Vagina (tissue), 2 donors: Measurements from ENCODE around the gene TNS3.

Source experiments
- CTCF ChIP-seq, 3 experiments: fragments of 450-650 bp in 2 of 3; fragments of 200-600 bp in 1 of 3; sonication (generic) in 1 of 3; IDR thresholded peaks; one replicate each; pipeline ENCODE4 v1.5.1; 2017 to 2019; ENCODE audit warnings: antibody characterized with exemption in 3 of 3, mild to moderate bottlenecking in 2 of 3, moderate library complexity in 2 of 3
- POLR2A ChIP-seq, 2 donors: fragments of 450-650 bp; IDR thresholded peaks; one replicate each; pipeline ENCODE4 v1.6.1; 2017; ENCODE audit warnings: antibody characterized with exemption in 2 of 2, mild to moderate bottlenecking in 2 of 2, moderate library complexity in 2 of 2
- POLR2AphosphoS5 ChIP-seq, 2 donors: sonication (generic); formaldehyde crosslinking; IDR thresholded peaks; one replicate each; pipeline ENCODE4 v1.9.0; 2017; ENCODE audit warnings: antibody characterized with exemption in 2 of 2, mild to moderate bottlenecking in 2 of 2, low read depth in 1 of 2; ENCODE audit not compliant: insufficient read depth in 1 of 2

- TF ChIP-seq CTCF (IDR thresholded peaks at IDR 0.05) (no peak), POLR2AphosphoS5 (IDR thresholded peaks at IDR 0.05; ENCODE audit: insufficient read depth in 1 of 2, low read depth in 1 of 2) (no peak), POLR2A (IDR thresholded peaks at IDR 0.05) (no peak)
Measured at GRCh38 chr7:47448971-47449370, 132.9 kb downstream of the TNS3 start.
